ENCODE data around the gene PLPP7. TPM values are rescaled to one million over a fixed set of nuclear protein-coding genes. Genes with fewer than 3 reads are reported as not detected.

PLPP7 gene
- total and polyA plus RNA-seq, 7 donors, result 19.4 to 156 (median 90.5) TPM

GRCh38 chr9:131257266-131258025, 32.1 kb upstream of the PLPP7 start:
- H3K27ac ChIP-seq, result peak overlapping the region; percentile 89
- no peak overlapping the region for H3K4me3 ChIP-seq
- DNase-seq, result no peak
- intact Hi-C loops (cut with DNase I), result loop anchor here in 1 of 2 donors (5.0 kb wide), 1 partner anchor 80 kb away; no protein-coding TSS in a partner anchor
- peaks cover 47% of the 10 kb centered on the region for H3K4me1 ChIP-seq
- peaks cover 0 to 40% of the 10 kb centered on the region in 2 donors for H3K36me3 ChIP-seq (ENCODE audit: insufficient read depth in 1 of 2, low read depth in 1 of 2)
- 91 to 95% (median 91%) methylated on average over 15 of the region's 15 CpGs for WGBS, 3 donors
- ATAC-seq, result no peak
- H3K9me3 ChIP-seq, result no peaks in the 10 kb centered on the region
- TF ChIP-seq CTCF (IDR thresholded peaks at IDR 0.05), result no peak
- no peaks in the 10 kb centered on the region for H3K27me3 ChIP-seq (ENCODE audit: insufficient read depth in 3 of 3, low read length in 2 of 3)

GRCh38 chr9:131258186-131258585, 31.3 kb upstream of the PLPP7 start:
- H3K27me3 ChIP-seq (ENCODE audit: insufficient read depth in 3 of 3, low read length in 2 of 3), result no peaks in the 10 kb centered on the region
- H3K4me3 ChIP-seq, result no peak overlapping the region
- no peak for TF ChIP-seq CTCF (IDR thresholded peaks at IDR 0.05)
- peaks cover 0 to 43% of the 10 kb centered on the region in 2 donors for H3K36me3 ChIP-seq (ENCODE audit: insufficient read depth in 1 of 2, low read depth in 1 of 2)
- intact Hi-C loops (cut with DNase I), result loop anchor here in 1 of 2 donors (5.0 kb wide), 1 partner anchor 79 kb away; no protein-coding TSS in a partner anchor
- H3K4me1 ChIP-seq, result peaks cover 47% of the 10 kb centered on the region
- no peak for ATAC-seq
- no peaks in the 10 kb centered on the region for H3K9me3 ChIP-seq
- DNase-seq, result peak; percentile 69 to 84
- WGBS, 3 donors, result 54 to 73% (median 61%) methylated on average over 14 to 15 of the region's 15 CpGs
- peak overlapping the region; percentile 89 for H3K27ac ChIP-seq

GRCh38 chr9:131258698-131259431, 30.7 kb upstream of the PLPP7 start:
- H3K9me3 ChIP-seq, result no peaks in the 10 kb centered on the region
- DNase-seq (no peak), ATAC-seq (no peak)
- peaks cover 45% of the 10 kb centered on the region for H3K4me1 ChIP-seq
- 63 to 73% (median 72%) methylated on average over 24 to 25 of the region's 25 CpGs for WGBS, 3 donors
- peak overlapping the region; percentile 89 for H3K27ac ChIP-seq
- no peak for TF ChIP-seq CTCF (IDR thresholded peaks at IDR 0.05)
- intact Hi-C loops (cut with DNase I), result loop anchor here in 1 of 2 donors (5.0 kb wide), 1 partner anchor 78 kb away; no protein-coding TSS in a partner anchor
- no peaks in the 10 kb centered on the region for H3K27me3 ChIP-seq (ENCODE audit: insufficient read depth in 3 of 3, low read length in 2 of 3)
- H3K4me3 ChIP-seq, result no peak overlapping the region
- peaks cover 0 to 43% of the 10 kb centered on the region in 2 donors for H3K36me3 ChIP-seq (ENCODE audit: insufficient read depth in 1 of 2, low read depth in 1 of 2)

GRCh38 chr9:131259432-131259898, 30.1 kb upstream of the PLPP7 start:
- DNase-seq (no peak), ATAC-seq (no peak)
- intact Hi-C loops (cut with DNase I), result loop anchor here in 1 of 2 donors (5.0 kb wide), 1 partner anchor 78 kb away; no protein-coding TSS in a partner anchor
- H3K36me3 ChIP-seq (ENCODE audit: insufficient read depth in 1 of 2, low read depth in 1 of 2), result peaks cover 0 to 43% of the 10 kb centered on the region in 2 donors
- WGBS, 3 donors, result 92 to 94% (median 93%) methylated on average over 12 of the region's 12 CpGs
- H3K4me1 ChIP-seq, result peaks cover 43% of the 10 kb centered on the region
- TF ChIP-seq CTCF (IDR thresholded peaks at IDR 0.05), result no peak
- no peak overlapping the region for H3K4me3 ChIP-seq
- no peaks in the 10 kb centered on the region for H3K27me3 ChIP-seq (ENCODE audit: insufficient read depth in 3 of 3, low read length in 2 of 3)
- no peaks in the 10 kb centered on the region for H3K9me3 ChIP-seq
- no peak overlapping the region for H3K27ac ChIP-seq
